HepG2 (cell line): ENCODE data around the gene MSMB. TPM values are rescaled to one million over a fixed set of nuclear protein-coding genes. Genes with fewer than 3 reads are reported as not detected.

Experiments used
- ATAC-seq: fragments of 200-7000 bp; cut with Tn5 transposase; 3 replicates; pipeline ENCODE4 v1.9.1; 2020; ENCODE audit warnings: mild to moderate bottlenecking, moderate library complexity
- BruUV-seq: library from RNA; stranded (reverse); fragments of 400-500 nt; replicated peaks from 2 replicates; lab custom pipeline; 2021; lab: Mats Ljungman, UMichigan
- CTCF ChIA-PET: fragments of 300-600 bp; formaldehyde crosslinking; extraction: SDS; loops from one replicate; lab custom pipeline; 2021; ENCODE audit warnings: low total read pairs, inconsistent platforms, low intra/inter-chr PET ratio; lab: Yijun Ruan, JAX
- POLR2A ChIA-PET: fragments of 350-600 bp; sonication (Branson Sonifier 250); formaldehyde crosslinking; loops from one replicate; lab custom pipeline; 2020; ENCODE audit warnings: antibody characterized with exemption, inconsistent platforms; lab: Yijun Ruan, JAX
- DNase-seq: peaks from one replicate; pipeline ENCODE4 v3.0.0-alpha.2; 2015; ENCODE audit warnings: low spot score
- FAIRE-seq: peaks from 3 replicates; lab custom pipeline; 2011; peaks lifted over from hg19 to GRCh38; lab: Jason Lieb, UNC
- H2AFZ ChIP-seq: one replicate; pipeline ENCODE4 v1.6.1; 2011; ENCODE audit warnings: low read length, inconsistent platforms
- H3K27ac ChIP-seq: fragments of 300-600 bp; 3 replicates; pipeline ENCODE4 v1.8.0; 2011; ENCODE audit warnings: mixed run types, mild to moderate bottlenecking, mixed read lengths, low read length, inconsistent platforms; ENCODE audit not compliant: insufficient read depth; ENCODE audit errors: extremely low read length
- H3K27me3 ChIP-seq, 2 experiments: fragments of 200-600 bp in 1 of 2; 2 replicates in 1 of 2; 3 replicates in 1 of 2; pipeline versions ENCODE4 v1.6.0 to v1.8.0; 2011; ENCODE audit warnings: low read length in 2 of 2, mild to moderate bottlenecking in 2 of 2, moderate library complexity in 2 of 2, inconsistent platforms in 1 of 2; ENCODE audit not compliant: insufficient read depth in 2 of 2, control insufficient read depth in 1 of 2
- H3K36me3 ChIP-seq, 2 experiments: fragments of 200-600 bp in 1 of 2; replicated peaks in 1 of 2; 2 replicates in 1 of 2; 3 replicates in 1 of 2; pipeline versions ENCODE4 v1.5.1 to v1.8.0; 2011; ENCODE audit warnings: low read length in 2 of 2, inconsistent platforms in 1 of 2; ENCODE audit not compliant: insufficient read depth in 2 of 2, control insufficient read depth in 1 of 2
- H3K4me1 ChIP-seq: 2 replicates; pipeline ENCODE4 v1.5.1; 2012; ENCODE audit warnings: low read length, inconsistent platforms; ENCODE audit not compliant: insufficient read depth
- H3K4me2 ChIP-seq: 2 replicates; pipeline ENCODE4 v1.6.0; 2011; ENCODE audit warnings: low read depth, low read length, inconsistent platforms
- H3K4me3 ChIP-seq, 3 experiments: fragments of 200-600 bp in 1 of 3; sonication (generic), shearing (Covaris generic) in 1 of 3; replicated peaks in 1 of 3; 2 replicates each; pipeline ENCODE4 v1.5.1; 2011 to 2016; ENCODE audit warnings: low read length in 3 of 3, inconsistent platforms in 2 of 3, low read depth in 2 of 3, mild to moderate bottlenecking in 2 of 3, control low read depth in 1 of 3, mixed read lengths in 1 of 3; ENCODE audit not compliant: insufficient read depth in 1 of 3
- H3K79me2 ChIP-seq: one replicate; pipeline ENCODE4 v1.6.1; 2011; ENCODE audit warnings: low read length, inconsistent platforms; ENCODE audit not compliant: insufficient read depth
- H3K9ac ChIP-seq: 2 replicates; pipeline ENCODE4 v1.6.0; 2011; ENCODE audit warnings: mild to moderate bottlenecking, low read depth, low read length, inconsistent platforms; ENCODE audit not compliant: insufficient read depth
- H3K9me3 ChIP-seq: 2 replicates; pipeline ENCODE4 v1.5.1; 2012; ENCODE audit warnings: mild to moderate bottlenecking, low read length
- H4K20me1 ChIP-seq: 2 replicates; pipeline ENCODE4 v1.6.0; 2011; ENCODE audit warnings: inconsistent platforms, mild to moderate bottlenecking, low read length, moderate library complexity; ENCODE audit not compliant: insufficient read depth
- ARID4A ChIP-seq: sonication (generic); formaldehyde crosslinking; IDR thresholded peaks from 2 replicates; pipeline ENCODE4 v1.5.0; 2020; ENCODE audit warnings: mild to moderate bottlenecking, missing genetic modification reagents, borderline replicate concordance
- CREB1 ChIP-seq, 2 experiments: fragments of 450-650 bp in 1 of 2; IDR thresholded peaks; 2 replicates each; pipeline ENCODE4 v1.6.1; 2016 to 2017; ENCODE audit warnings: control low read depth in 1 of 2, mild to moderate bottlenecking in 1 of 2, missing compliant biosample characterization in 1 of 2, missing genetic modification characterization in 1 of 2
- IKZF4 ChIP-seq: sonication (generic); formaldehyde crosslinking; IDR thresholded peaks from 2 replicates; pipeline ENCODE4 v1.5.1; 2020; ENCODE audit warnings: borderline replicate concordance, mild to moderate bottlenecking, low read depth, missing genetic modification reagents; ENCODE audit errors: not compliant biosample characterization
- JARID2 ChIP-seq: sonication (generic); formaldehyde crosslinking; IDR thresholded peaks from 2 replicates; pipeline ENCODE4 v1.8.1; 2023; ENCODE audit warnings: missing genetic modification reagents, inconsistent platforms; ENCODE audit not compliant: insufficient replicate concordance
- KDM3A ChIP-seq: IDR thresholded peaks from 2 replicates; pipeline ENCODE4 v1.6.1; 2018; ENCODE audit warnings: low read depth, missing compliant biosample characterization
- KDM5B ChIP-seq: sonication (generic); formaldehyde crosslinking; IDR thresholded peaks from 2 replicates; pipeline ENCODE4 v1.4.0; 2020; ENCODE audit warnings: missing genetic modification reagents, mild to moderate bottlenecking, borderline replicate concordance
- MAF1 ChIP-seq: sonication (generic); formaldehyde crosslinking; IDR thresholded peaks from 2 replicates; pipeline ENCODE4 v1.5.0; 2020; ENCODE audit warnings: missing genetic modification reagents, borderline replicate concordance
- MXD4 ChIP-seq: IDR thresholded peaks from 2 replicates; pipeline ENCODE4 v1.6.1; 2016; ENCODE audit warnings: mild to moderate bottlenecking, missing biosample characterization, missing genetic modification reagents
- MXI1 ChIP-seq: IDR thresholded peaks from 3 replicates; pipeline ENCODE4 v1.6.1; 2012; ENCODE audit warnings: low read depth, low read length, inconsistent platforms, borderline replicate concordance
- NR2F2 ChIP-seq: IDR thresholded peaks from 2 replicates; pipeline ENCODE4 v1.6.1; 2012; ENCODE audit warnings: low read depth, inconsistent platforms, borderline replicate concordance
- SKIL ChIP-seq: sonication (generic); formaldehyde crosslinking; IDR thresholded peaks from 2 replicates; pipeline ENCODE4 v1.8.0; 2022; ENCODE audit warnings: missing genetic modification reagents, mild to moderate bottlenecking, moderate library complexity, borderline replicate concordance
- SP4 ChIP-seq: sonication (generic); formaldehyde crosslinking; IDR thresholded peaks from 2 replicates; pipeline ENCODE4 v1.8.1; 2023; ENCODE audit warnings: mild to moderate bottlenecking, missing genetic modification reagents
- ZBTB1 ChIP-seq: sonication (generic); formaldehyde crosslinking; IDR thresholded peaks from 2 replicates; pipeline ENCODE4 v1.4.0; 2020; ENCODE audit warnings: missing genetic modification reagents, borderline replicate concordance
- ZFP91 ChIP-seq: sonication (generic); formaldehyde crosslinking; IDR thresholded peaks from 2 replicates; pipeline ENCODE4 v1.9.0; 2022; ENCODE audit warnings: missing genetic modification reagents, mild to moderate bottlenecking, borderline replicate concordance
- whole genome bisulfite sequencing: methylation state at CpG from one replicate; pipeline ENCODE4 v1.1.6; 2017; ENCODE audit warnings: low lambda C conversion rate; 5-methylcytosine and 5-hydroxymethylcytosine counted together
- in situ Hi-C: cut with HindIII; loops from 2 replicates; pipeline ENCODE4 v1.10.0; 2017; ENCODE audit warnings: low pct_unique_long_range_greater_than_20kb; ENCODE audit not compliant: extremely low pct_ligation_motif_present
- intact Hi-C: fragments of 100-400 bp; cut with micrococcal nuclease; formaldehyde crosslinking; loops from one replicate; pipeline ENCODE4 v1.10.0; 2022; ENCODE audit not compliant: unreplicated experiment
- polyA plus RNA-seq, 8 experiments: library from polyadenylated mRNA; depleted of rRNA in 3 of 8; stranded (reverse) in 7 of 8; unstranded in 1 of 8; fragments of >200 nt; fragmentation: Illumina TruSeq in 4 of 8; extraction: Trizol in 4 of 8; gene quantifications; 2 replicates each; pipeline versions ENCODE4 v1.2.1 to v1.2.3, GENCODE V29; 2011 to 2016; ENCODE audit warnings: low read depth in 4 of 8, missing spikeins in 1 of 8, mixed read lengths in 1 of 8; ENCODE audit not compliant: insufficient read depth in 1 of 8
- total RNA-seq, 5 experiments: library from RNA; depleted of rRNA; stranded (reverse); fragments of >200 nt; fragmentation: Illumina TruSeq; extraction: Trizol; gene quantifications; 2 replicates each; pipeline ENCODE4 v1.2.3, GENCODE V29; 2016; ENCODE audit warnings: low read depth in 1 of 5

MSMB gene
- total and polyA plus RNA-seq, 2 of the 13 experiments (the other 11 are each of a cell fraction or from before 2014, with no cell fraction given) = 0.84 TPM; not detected in 1

- H3K27me3 ChIP-seq = no peaks in the 10 kb centered on the region
- no peak overlapping the region for H3K27ac ChIP-seq
- no peak overlapping the region for H3K9ac ChIP-seq
- H3K4me2 ChIP-seq = peak overlapping the region; percentile 86
- H2AFZ ChIP-seq = no peak overlapping the region
- DNase-seq = no peak
- WGBS = 40% methylated on average over 2 of the region's 9 CpGs
- no peaks in the 10 kb centered on the region for H4K20me1 ChIP-seq
- no peaks in the 10 kb centered on the region for H3K9me3 ChIP-seq
- peak overlapping the region in 1 of 3 experiments; percentile 61; a peak in 1 of 6 replicates for H3K4me3 ChIP-seq
- peaks cover 72% of the 10 kb centered on the region for H3K4me1 ChIP-seq
- ATAC-seq = peak; percentile 61
- in situ Hi-C loops = loop anchor here (5.0 kb wide), 1 partner anchor 59 kb away; the partner anchor contains the start of gene NCOA4
- CTCF ChIA-PET = no interaction called here
- no peaks in the 10 kb centered on the region for H3K79me2 ChIP-seq
- POLR2A ChIA-PET = interaction anchor here (0.7 kb wide), 1 partner anchor 68 kb away, joined by 3 read pairs; no protein-coding TSS in a partner anchor
- no TSS peak for BruUV-seq
- intact Hi-C loops = loop anchor here (5.0 kb wide), 1 partner anchor 59 kb away; the partner anchor contains the start of gene NCOA4
- FAIRE-seq = no peak
- H3K36me3 ChIP-seq = no peaks in the 10 kb centered on the region
- TF ChIP-seq NR2F2 (no peak), CREB1 (IDR thresholded peaks at IDR 0.05) (no peak), CREB1 (CRISPR knock-in tag; IDR thresholded peaks at IDR 0.05) (no peak), JARID2 (CRISPR knock-in tag) (no peak), ZBTB1 (CRISPR knock-in tag) (no peak), ZFP91 (CRISPR knock-in tag) (0 out of 2 replicates have a peak, but pooled peaks have one; percentile 24), SKIL (CRISPR knock-in tag) (no peak), MAF1 (no peak), MXI1 (0 out of 3 replicates have a peak, but pooled peaks have one; percentile 25), IKZF4 (CRISPR knock-in tag) (no peak), MXD4 (CRISPR knock-in tag) (peak; percentile 51; the same call in 1 of the 2 replicates), ARID4A (CRISPR knock-in tag) (peak; percentile 40; the same call in 1 of the 2 replicates), KDM3A (CRISPR knock-in tag) (no peak), KDM5B (CRISPR knock-in tag) (0 out of 2 replicates have a peak, but pooled peaks have one; percentile 17), SP4 (CRISPR knock-in tag) (no peak)
Observed at GRCh38 chr10:46091080-46091827, 45.2 kb upstream of the MSMB start.
